Inflammatory macrophage treated with lipopolysaccharide for 1 hour (primary cell): ENCODE results near the gene SUPT5H.

Experiments
- DNase-seq, 2 donors: peaks; one replicate each; pipeline ENCODE4 v3.0.0-alpha.2; 2020 to 2022

The SUPT5H gene

GRCh38 chr19:39409208-39410016 lies 36.0 kb upstream of the SUPT5H start:
- DNase-seq: peak; percentile 63 to 79

- peak in 1 of 2 donors; percentile 52 for DNase-seq
These were observed 35.2 kb upstream of the SUPT5H start for GRCh38 chr19:39410017-39410830.

- no peak for DNase-seq
These were observed 34.6 kb upstream of the SUPT5H start for GRCh38 chr19:39410831-39411080.

GRCh38 chr19:39411081-39411831 lies 34.1 kb upstream of the SUPT5H start:
- peak in 1 of 2 donors; percentile 39 for DNase-seq

GRCh38 chr19:39411832-39412099 lies 33.6 kb upstream of the SUPT5H start:
- peak; percentile 83 to 99 for DNase-seq

GRCh38 chr19:39412100-39412866 lies 33.1 kb upstream of the SUPT5H start, which contains the start of gene PLEKHG2:
Gene PLEKHG2 (plus strand): TSS chr19:39412669. CDS start chr19:39414087, 1,418 bp downstream.
- DNase-seq: peak; percentile 99 to 100

GRCh38 chr19:39412867-39413271 lies 32.5 kb upstream of the SUPT5H start:
- DNase-seq: no peak

GRCh38 chr19:39413272-39413910 lies 32.0 kb upstream of the SUPT5H start:
- no peak for DNase-seq

- DNase-seq: no peak
These were observed 31.3 kb upstream of the SUPT5H start for GRCh38 chr19:39413911-39414608.

- no peak for DNase-seq
These were observed 30.0 kb upstream of the SUPT5H start for GRCh38 chr19:39415111-39416046.

- DNase-seq: no peak
These were observed 28.9 kb upstream of the SUPT5H start for GRCh38 chr19:39416152-39417120.

GRCh38 chr19:39417463-39418181 lies 27.8 kb upstream of the SUPT5H start:
- no peak for DNase-seq

GRCh38 chr19:39419003-39419402 lies 26.4 kb upstream of the SUPT5H start:
- DNase-seq: no peak

- DNase-seq: no peak
These were observed 24.6 kb upstream of the SUPT5H start for GRCh38 chr19:39420769-39421168.

GRCh38 chr19:39422020-39422419 lies 23.4 kb upstream of the SUPT5H start:
- no peak for DNase-seq

GRCh38 chr19:39423258-39424086 lies 21.9 kb upstream of the SUPT5H start:
- no peak for DNase-seq

- DNase-seq: no peak
These were observed 20.4 kb upstream of the SUPT5H start for GRCh38 chr19:39424934-39425333.

GRCh38 chr19:39425744-39426143 lies 19.6 kb upstream of the SUPT5H start:
- no peak for DNase-seq
